Activated CD8-positive, alpha-beta memory T cell treated with anti-CD3 and anti-CD28 coated beads for 36 hours (primary cell): ENCODE data around the gene METTL24. TPM values are rescaled to one million over a fixed set of nuclear protein-coding genes. Genes with fewer than 3 reads are reported as not detected.
"Not testable (repeated sequence)": the region's sequence is repeated elsewhere in the genome, so short reads cannot be mapped to it uniquely, and the experiment has no call there.

Experiments used
- CTCF ChIA-PET: fragments of 350-600 bp; sonication (Branson Sonifier 250); formaldehyde crosslinking; loops from one replicate; lab custom pipeline; 2021; ENCODE audit warnings: antibody characterized with exemption; lab: Charles Lee
- POLR2A ChIA-PET: fragments of 350-600 bp; sonication (Branson Sonifier 250); formaldehyde crosslinking; loops from one replicate; lab custom pipeline; 2021; ENCODE audit warnings: antibody characterized with exemption; lab: Charles Lee
- total RNA-seq, 2 experiments: library from RNA; stranded (reverse); gene quantifications; one replicate each; pipeline ENCODE4 v1.2.3, GENCODE V29; 2021

The METTL24 gene
- total RNA-seq, 2 experiments from 2014 or later: not detected

DNA sequence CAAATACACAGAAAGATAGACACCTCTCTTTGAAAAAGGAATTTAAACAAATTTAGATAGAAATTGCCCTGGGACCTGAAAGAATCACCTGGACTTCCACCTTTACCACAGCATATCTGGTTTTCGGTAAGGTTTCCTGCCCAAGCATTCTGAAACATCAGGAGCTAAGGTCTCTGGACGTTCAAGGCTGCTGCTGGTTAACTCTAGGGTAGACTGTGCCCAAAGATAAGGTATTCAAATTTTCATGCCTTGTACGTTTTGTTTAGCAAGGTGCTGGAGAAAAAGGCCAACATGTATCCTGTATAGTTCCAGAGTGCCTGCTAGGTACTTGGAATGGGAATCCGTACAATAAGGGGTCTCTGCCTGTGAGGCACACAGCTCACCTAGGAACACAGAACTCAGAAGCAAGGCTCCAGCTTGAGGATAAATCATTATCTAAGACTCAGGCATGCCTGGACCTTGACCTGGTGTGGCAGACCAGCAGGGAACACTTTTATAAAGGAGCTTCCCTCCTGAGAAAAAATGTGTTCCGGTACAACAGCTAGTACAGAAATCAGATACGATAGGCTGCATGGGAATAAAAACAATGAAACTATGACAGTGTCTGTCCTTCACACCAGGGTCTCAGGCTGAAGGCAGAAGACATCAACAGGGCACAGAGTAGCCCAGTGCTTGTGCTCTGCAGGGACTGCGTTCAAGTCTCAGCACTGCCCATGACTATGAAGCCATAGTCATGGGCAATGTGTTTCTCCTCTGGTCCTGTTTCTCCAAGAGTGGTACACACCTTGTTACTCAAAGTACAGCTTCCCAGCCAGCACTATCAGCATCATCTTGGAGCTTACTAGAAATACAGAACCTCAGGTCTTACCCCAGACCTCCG, 70.4 kb downstream of the METTL24 start:
- ChIA-PET POLR2A (no interaction called here), CTCF (no interaction called here)

DNA sequence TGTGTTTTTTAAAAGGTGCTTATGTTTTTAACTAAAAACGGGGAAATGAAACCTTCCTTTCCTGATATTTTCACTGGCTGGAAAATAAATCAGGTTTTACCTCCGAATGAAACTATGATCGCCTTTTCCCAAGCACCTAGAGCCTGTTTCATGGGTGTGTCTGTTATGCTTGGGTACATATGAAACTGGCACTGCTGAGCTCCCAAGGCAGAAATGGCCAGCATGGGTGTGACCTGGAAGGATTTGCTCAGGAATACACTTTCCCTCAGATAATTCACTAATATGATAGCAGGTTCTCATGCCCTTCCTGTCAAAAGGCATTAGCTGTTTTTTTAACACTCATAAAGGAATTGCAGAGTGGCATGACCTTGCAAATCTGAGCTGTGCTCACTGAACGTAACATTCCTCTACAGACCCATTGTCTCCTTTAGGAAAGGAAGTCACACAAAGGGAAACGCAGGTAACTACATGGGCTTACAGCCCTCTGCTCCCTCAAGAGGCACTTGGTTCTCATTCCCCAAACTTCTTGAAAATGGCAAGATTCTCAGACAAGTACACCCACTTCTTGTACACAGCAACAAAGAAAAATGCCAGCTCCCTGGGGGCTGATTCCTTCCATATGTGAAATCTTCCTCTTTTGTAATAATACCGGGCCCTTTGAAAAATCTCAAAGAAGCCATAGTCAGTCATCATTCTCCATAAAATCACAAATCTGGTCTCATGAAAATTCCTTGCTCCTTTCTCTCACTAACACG, 72.7 kb downstream of the METTL24 start:
- POLR2A ChIA-PET: no interaction called here
- CTCF ChIA-PET: no interaction called here

DNA sequence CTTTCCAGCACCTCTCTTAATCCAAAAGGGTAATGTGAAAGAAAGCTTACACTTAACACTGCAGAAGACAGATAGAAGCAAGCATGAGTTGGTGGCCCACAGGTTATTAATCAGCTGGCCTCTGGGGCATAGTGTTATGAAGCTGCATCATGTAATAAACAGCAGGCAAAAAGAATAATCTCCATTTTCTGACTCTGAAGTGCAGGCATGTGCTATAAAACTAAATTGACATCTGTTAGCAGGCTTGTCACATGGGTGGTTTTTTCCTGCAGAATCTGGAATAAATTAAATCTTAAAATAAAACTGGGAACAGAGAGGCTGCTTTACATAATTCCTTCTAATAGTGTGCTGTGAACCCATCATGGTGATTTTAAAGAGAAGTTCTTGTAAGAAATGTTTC, 73.3 kb downstream of the METTL24 start:
- ChIA-PET CTCF (no interaction called here), POLR2A (no interaction called here)

DNA sequence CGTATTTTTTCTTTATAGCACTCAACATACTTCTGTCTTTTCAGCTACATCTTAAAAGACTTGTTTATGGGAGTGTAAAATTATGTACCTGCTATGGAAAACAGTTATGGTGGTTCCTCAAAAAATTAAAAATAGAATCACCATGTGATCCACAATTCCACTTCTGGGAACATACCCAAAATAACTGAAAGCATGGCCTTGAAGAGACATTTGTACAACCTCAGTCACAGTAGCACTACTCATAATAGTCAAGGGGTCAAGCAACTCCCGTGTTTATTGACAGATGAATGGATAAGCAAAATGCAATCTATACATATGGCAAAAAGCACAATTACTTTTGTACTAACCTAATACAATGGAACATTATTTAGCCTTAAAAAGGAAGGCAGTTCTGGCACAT, 74.5 kb downstream of the METTL24 start:
- POLR2A ChIA-PET: no interaction called here
- CTCF ChIA-PET: no interaction called here

DNA sequence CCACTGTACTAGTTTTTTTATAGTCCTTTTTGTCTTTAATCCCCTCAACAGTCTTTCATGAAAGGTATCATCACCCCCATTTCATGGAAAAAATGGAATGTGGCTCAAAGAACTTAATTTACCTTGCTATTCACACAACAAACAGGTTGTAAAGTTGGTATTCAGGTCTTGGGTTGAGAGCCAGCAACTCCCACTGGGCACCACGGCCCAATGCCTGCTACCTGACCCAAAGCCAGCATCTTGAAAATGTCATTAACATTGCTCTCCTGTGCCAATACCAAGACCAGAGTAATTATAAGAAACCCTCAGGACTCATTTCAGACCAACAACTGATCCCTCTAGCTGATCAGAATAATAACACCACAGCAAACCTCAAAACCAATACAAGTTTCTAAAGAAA, 75.7 kb downstream of the METTL24 start:
- ChIA-PET POLR2A (no interaction called here), CTCF (no interaction called here)

DNA sequence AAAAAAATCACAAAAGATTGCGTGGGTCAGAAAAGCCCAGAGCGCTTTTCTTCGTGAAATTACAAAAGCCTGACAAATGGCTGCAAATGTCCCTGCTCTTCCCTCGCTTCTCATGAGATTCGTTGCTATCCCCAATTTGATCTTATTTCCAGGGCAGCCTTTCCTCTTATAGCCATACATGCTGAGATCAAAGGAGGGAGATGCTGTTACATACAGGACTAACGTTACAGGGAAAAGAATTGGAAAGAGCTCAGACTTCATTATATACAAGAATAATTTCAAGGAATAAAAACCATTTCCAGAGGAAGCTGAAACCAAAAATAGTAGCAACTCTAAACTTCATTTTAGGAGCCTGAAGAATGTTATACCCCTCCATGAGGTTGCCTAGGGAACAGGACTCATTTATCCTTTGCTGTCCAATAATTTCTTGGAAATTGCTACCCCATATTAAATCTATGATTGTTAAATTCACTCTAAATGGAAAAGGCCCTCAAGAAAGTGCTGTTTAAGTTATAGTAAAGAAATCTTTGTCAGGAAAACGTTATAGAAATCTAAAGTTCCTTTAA, 81.0 kb downstream of the METTL24 start:
- CTCF ChIA-PET: no interaction called here
- POLR2A ChIA-PET: no interaction called here

DNA sequence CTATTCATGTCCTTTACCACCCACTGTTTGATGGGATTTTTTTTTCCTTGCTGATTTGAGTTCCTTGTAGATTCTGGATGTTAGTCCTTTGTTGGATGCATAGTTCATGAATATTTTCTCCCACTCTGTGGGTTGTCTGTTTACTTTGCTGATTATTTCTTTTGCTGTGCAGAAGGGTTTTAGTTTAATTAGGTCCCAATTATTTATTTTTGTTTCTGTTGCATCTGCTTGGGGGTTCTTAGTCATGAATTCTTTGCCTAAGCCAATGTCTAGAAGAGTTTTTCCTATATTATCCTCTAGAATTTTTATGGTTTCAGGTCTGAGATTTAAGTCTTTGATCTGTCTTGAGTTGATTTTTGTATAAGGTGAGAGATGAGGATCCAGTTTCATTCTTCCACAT, 85.4 kb downstream of the METTL24 start:
- CTCF ChIA-PET, POLR2A ChIA-PET: not testable (repeated sequence)

DNA sequence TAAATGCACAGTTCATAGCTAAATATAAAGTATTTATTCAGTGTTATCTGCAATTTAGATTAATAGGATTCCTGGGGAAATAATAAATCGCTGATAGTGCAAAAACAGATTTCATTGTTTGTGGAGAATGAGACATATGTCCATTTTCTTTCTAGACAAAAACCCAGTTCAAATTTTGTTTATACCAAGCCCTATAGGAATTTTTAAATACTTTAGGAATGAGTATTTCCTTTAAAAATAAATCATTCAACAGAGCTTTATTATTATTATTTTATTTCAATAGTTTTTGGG, 86.5 kb downstream of the METTL24 start:
- ChIA-PET POLR2A (no interaction called here), CTCF (no interaction called here)

DNA sequence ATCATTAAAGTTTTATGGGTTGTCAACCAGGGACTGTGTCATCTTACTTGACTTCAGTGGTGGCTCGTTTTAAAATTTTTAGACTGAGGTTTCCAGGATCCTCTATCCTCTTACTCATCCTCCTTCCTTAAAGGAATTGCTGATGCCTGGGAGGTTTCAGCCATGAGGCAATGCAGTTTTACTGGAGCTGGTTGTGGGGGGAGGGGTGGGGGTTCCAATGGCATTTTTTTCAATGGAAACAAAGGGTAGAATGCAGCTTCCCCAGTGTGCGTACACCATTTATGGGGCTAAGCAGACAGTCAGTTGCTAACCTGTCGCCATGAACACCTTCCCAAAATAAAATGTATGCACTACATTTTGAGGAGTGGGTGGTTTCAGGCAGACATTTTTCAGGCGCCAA, 88.0 kb downstream of the METTL24 start:
- POLR2A ChIA-PET: no interaction called here
- CTCF ChIA-PET: no interaction called here

DNA sequence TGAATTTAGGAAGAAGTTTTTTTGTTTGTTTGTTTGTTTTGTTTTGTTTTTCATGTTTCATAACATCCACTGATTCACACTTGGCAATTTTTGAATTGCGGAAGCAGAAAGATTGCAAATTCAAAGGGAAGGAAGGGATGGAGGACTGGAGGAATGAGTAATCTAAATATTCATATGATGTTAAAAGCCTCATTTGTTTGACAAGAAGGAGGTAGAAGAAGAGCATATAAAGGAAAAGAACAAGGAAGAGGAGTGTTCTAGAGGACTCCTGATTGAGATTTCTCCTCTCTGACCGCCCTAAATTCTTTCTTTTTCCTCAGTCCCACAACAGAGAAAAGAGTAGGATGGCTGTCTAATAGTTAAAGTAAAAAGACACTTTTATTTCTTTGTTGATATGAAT, 88.5 kb downstream of the METTL24 start:
- POLR2A ChIA-PET: no interaction called here

DNA sequence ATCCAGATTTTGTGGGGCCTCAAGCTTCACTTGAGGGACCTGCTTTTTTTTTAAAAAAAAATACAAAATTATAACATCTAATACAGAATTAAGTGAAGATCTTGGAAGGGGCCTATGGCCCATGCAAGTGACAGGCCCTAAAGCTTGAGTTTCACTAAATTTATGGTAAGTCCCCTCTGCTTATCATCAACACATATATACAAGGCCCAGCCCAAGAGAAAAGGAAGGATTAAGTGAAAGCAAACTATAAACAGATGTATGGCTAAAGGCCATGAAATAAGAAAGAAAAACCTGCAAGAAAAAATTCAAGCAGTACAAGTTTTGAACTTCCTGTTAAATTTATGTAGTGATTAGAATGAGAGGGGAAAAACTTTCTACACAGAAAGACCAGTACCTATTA, 91.2 kb downstream of the METTL24 start:
- ChIA-PET POLR2A (no interaction called here), CTCF (no interaction called here)

More for the DNA sequence above, 88.5 kb downstream of the METTL24 start:
- CTCF ChIA-PET: no interaction called here

DNA sequence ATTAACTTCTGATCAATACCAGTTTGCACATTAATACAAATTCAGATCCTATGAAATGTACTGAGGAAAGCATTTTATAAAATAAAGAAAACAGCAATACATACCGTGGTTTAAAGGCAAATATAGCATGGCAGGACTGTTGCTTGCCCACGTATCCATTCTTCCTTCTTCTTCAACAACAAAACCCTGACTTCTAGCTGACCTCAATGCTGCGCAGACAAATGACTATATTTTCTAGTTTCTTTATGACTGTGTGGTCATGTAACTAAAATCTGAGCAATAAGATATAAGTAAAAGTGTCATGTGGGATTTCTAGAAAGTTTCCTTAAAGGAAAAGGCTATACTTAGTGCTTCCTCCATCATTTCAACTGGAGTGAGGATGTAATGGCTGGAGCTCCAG, 92.9 kb downstream of the METTL24 start:
- CTCF ChIA-PET: no interaction called here
- POLR2A ChIA-PET: no interaction called here

DNA sequence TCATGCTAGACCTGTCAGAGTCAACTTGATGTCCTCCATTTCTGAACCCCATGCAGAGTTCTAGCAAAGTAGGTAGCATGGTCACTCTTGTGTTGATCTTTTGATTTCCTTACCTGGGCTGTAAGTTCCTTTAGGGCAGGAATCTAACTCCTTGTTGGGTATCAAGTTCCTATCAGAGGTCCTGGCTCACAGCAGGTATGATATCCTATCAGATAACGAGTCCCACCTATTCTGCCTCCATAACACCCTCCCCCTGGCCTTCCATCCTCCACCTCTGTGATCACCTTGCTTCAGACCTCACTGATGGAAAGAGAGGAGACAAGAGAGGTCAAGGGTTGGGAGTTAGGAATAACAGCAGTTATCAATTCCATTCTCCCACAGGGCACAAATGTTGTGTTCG, 101.8 kb downstream of the METTL24 start:
- POLR2A ChIA-PET: no interaction called here
- CTCF ChIA-PET: no interaction called here

DNA sequence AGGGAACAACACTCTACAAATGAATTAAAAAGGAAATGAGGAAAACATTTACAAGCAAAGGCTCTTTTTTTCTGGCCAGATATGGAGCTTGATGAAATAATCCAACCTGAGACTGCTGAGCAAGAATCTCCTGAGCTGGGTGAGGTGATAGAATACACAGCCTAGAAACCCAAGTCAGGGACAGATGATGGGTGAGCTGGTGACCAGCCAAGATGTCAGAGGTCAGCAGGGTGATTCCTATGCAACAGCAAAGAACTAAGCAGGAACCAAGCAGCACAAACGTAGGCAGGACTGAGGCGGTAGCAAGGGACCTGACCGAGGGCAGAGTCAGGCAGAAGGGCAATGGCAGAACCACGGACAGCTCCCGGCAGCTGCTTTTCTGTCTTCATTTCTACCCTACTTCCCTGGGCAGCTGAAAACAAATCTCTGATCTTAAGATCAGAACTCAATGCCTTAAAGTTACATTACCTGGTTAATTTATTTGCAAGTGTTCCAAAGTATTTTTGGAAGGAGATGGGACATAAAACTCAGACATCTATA, 102.9 kb downstream of the METTL24 start:
- POLR2A ChIA-PET: no interaction called here
- CTCF ChIA-PET: no interaction called here

DNA sequence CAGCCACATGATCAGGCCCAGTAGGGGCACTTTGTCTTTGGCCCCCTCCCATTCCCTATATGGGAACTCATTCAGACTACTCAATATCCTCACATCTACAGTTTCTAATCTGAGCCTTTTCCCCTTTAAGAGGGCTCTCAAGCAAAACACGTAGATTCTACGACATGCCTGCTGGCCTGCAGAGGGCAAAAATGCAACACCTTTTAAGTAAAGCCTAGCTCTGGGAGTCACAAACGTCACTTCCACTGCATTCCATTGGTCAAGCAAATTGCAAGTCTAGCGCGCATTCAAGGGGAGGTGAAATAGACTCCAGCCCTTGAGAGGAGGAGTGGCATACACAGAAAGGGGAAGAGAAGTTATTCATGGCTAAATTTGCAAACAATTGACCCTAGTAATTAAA, 107.3 kb downstream of the METTL24 start:
- ChIA-PET CTCF (no interaction called here), POLR2A (no interaction called here)

DNA sequence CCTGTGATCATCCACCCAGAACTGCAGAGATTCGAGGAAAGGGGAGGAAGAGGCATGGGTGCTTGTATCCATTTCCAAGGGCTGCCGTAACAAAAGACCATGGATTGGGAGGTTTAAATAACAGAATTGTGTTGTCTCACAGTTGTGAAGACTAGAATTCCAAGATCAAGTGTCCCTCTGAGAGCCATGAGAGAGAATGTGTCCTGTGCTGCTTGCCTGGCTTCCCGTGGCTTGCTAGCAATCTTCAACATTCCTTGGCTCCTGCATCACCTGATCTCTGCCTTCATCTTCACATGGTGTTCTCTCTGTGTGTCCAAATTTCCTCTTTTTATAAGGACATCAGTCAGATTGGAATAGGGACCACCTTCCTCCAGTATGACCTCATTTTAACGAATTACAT, 108.1 kb downstream of the METTL24 start:
- POLR2A ChIA-PET: no interaction called here
- CTCF ChIA-PET: no interaction called here

DNA sequence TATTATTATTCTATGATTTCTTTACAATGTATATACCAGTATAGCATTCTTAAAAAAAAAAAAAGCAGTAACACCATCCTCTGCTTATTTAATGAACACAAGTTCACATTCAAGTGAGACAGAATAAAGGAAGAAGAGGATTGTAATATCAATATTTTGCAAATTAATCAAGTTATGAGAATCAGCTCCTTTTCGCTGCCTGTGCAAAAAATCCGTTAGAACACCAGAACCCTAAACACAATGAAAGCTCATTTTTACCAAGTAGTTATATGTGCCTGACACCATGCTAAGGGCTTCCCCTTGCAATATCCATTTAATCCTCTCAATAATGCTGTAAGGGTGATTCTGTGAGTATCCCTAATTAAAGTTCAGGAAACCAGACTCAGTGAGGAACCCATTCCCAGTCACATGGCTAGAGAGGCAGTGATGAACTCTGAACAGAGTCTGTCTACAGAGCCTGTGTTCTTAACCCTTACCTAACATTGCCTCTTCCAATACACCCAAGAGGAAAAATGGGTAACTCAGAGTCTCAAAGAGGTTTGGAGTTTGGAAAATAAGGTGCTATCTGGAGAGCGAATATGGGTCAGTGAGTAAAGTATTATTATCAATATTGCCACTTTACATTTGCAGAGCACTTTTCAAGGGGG, 111.1 kb downstream of the METTL24 start:
- ChIA-PET CTCF (no interaction called here), POLR2A (no interaction called here)

DNA sequence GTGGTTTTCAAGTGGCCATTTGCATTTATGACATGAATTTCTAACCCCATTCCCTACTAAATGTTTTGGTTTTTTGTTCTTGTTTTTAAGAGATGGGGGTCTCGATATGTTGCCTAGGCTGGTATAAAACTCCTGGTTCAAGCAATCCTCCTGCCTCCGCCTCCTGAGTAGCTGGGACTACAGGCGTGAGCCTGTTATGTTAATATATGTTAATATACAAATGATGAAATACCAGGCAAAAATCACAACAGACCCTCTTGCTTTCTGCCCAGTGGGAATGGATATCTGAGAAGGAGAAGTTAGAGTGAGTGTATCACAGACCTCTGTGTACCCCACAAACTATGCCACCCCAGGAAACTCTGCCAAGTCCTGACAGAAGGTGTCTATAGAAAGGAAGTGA, 111.8 kb downstream of the METTL24 start:
- ChIA-PET POLR2A (no interaction called here), CTCF (no interaction called here)

DNA sequence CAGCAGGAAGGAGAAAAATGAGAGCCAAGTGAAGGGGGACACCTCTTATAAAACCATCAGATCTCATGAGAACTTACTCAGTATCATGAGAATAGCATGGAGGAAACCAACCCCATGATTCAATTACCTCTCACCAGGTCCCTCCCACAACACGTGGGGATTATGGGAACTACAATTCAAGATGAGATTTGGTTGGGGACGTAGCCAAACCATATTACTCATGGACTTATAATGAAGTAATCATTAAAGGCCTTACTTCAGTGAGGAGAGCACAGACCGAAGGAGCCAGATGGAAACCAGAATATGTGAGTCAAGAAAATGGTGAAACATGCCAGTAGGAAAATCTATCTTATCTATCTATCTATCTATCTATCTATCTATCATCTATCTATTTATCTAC, 113.5 kb downstream of the METTL24 start:
- POLR2A ChIA-PET, CTCF ChIA-PET: not testable (repeated sequence)
